Activated CD4-positive, alpha-beta T cell treated with anti-CD3 and anti-CD28 coated beads, Interleukin-2, amount 50 U/mL, for 16 hours (primary cell): ENCODE measurements around the gene SEC11A.
A peak's percentile ranks its signal among the peaks of the same experiment; 100 is the strongest.
"Not testable (repeated sequence)": the region's sequence is repeated elsewhere in the genome, so short reads cannot be mapped to it uniquely, and the experiment has no call there.

Experiments
- DNase-seq: peaks from one replicate; pipeline ENCODE4 v3.0.0-alpha.2; 2020

Gene SEC11A

GRCh38 chr15:84669726-84670125, 46.2 kb downstream of the SEC11A start:
- DNase-seq: peak; percentile 28

- no peak for DNase-seq
Observed at GRCh38 chr15:84668221-84668982, 47.5 kb downstream of the SEC11A start.

DNA sequence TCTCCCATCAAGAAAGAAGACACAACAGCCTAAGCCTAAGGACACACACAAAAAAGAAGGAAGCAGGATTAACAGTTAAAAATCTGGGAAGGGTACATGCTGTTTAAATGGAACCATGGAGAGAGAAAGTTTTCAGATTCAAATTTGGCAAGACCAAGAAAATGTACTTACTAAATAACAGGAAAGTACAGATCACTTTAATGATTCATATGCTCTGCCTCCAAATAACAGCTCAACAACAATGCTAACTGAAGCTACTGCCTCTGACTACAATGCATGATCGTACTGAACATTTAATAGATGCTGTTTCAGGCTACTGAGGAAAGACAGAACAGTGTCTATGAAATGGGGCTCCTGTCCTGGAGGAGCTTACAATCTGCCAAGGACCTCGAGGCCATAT, 49.6 kb downstream of the SEC11A start:
- no peak for DNase-seq

- no peak for DNase-seq
Observed at GRCh38 chr15:84661001-84661400, 54.9 kb downstream of the SEC11A start.

DNA sequence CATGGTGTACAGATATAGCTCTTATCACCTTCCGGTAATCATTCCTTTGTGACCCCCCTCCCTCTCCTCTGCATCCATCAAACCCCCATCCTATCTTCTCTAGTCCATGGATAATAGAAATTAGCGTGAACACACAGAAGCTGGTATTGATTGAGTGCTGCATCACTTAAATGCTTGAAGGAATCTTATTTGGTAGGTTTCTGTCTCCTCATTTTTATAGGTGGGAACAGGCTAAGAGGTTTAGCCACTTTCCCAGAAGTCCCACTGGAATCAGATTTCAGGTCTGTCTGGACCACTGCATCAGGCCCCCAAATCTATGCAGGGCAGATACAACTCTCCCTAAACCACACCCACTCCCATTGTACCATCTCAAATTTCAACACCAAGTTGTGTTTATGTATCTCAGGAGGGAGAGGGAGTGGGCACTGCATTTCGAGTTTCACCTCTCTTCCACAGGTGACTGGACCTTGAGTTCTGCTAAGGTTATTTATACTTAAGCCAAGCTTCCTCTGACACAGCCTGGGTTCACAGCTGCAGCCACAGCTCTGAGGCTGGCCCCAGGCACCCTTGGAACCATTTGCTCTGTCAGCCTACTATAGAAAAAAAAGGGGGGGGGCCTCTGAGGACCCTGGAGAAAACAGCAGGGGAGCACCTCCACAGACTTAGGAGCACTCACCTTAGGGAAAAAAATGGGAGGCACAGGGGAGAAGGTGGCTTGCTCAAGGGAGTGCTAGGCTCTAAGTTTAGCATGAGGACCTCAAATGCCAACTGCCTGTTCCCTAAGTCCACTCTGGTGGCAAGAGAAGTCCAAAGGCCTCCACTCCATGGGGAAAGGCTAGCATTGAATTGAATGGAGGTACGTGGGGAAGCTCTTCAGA, 55.8 kb downstream of the SEC11A start:
- DNase-seq: no peak

- DNase-seq: no peak
Observed at GRCh38 chr15:84658788-84659411, 57.0 kb downstream of the SEC11A start.

DNA sequence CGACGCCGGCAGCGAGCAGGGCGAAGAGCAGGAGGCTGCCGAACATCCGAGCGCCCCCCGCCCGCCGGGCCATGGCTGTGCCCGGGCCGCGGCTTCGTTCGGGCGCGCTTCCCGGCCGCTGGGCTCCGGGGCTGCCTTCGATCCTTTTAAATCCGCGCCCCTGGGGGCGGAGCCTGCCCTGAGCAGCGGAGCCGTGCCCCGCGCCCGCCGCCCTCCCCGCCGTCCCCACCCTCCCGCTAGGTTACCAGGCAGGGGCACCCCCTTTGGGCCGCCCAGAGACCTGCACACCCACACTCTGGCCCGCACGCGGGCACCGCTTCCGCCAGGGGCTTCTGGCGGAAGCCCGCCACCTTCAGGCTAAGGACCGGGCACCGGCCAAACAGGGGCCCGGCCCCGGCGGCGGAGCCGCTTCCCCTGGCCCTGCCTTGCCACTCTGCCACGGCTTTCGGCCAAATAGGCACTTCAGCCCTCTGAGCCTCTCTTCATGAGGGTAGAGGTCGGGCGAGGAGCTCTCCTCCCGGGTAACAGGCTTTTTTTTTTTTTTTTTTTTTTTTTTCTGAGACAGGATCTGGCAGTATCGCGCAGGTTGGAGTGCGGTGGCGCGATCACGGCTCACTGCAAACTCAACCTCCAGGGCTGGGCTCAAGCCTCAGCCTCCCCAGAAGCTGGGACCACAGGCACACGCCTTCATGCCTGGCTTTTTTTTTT, 57.7 kb downstream of the SEC11A start, which contains the start of gene NMB:
Gene NMB (minus strand): TSS at position 120 of the 708 bp plus-strand sequence. CDS start 47 bp downstream, at position 73.
- peak; percentile 88 for DNase-seq

DNA sequence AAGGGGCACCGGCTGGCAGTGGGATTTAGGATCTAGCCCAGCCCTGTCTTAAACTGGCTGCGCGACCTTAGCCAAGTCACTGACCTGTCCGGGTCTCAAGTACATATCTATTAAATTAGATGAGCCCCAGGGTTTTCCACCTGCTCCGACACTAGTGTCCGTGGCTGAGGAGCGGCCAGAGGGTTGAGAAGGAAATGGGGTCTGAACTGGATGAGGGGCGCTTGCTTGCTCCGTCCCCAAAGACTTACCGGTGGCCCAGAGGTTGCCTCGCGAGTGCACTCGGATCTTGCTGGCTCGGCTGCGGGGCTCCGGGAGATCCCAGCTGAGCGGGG, 58.2 kb downstream of the SEC11A start:
- no peak for DNase-seq

DNA sequence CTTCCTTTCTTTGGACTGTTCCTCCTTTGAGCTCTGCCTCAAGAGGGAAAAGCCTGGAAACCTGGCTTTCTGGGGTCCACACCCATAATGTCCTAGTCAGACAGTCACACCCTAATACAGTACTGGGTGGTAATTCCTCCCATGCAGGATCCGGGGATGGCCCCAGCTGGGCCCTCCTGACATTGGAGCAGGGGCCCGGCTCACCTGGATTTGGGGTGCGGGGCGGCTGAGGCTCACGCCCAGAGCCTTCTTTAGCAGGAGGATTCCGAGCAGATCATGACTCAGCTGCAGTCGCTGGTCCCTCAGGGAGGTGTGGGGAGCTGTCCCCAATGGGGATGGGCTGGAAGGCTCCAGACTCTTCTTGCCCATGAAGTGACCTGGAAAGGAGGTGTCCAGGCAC, 59.0 kb downstream of the SEC11A start:
- DNase-seq: no peak

GRCh38 chr15:84654689-84655453, 61.1 kb downstream of the SEC11A start:
- DNase-seq: peak; percentile 86

GRCh38 chr15:84653910-84654688, 61.8 kb downstream of the SEC11A start, which contains the start of gene WDR73:
WDR73 (minus strand) TSS chr15:84654283; CDS start chr15:84654274, 9 bp downstream.
- DNase-seq: peak; percentile 97

- no peak for DNase-seq
Observed at GRCh38 chr15:84653584-84653909, 62.4 kb downstream of the SEC11A start.

DNA sequence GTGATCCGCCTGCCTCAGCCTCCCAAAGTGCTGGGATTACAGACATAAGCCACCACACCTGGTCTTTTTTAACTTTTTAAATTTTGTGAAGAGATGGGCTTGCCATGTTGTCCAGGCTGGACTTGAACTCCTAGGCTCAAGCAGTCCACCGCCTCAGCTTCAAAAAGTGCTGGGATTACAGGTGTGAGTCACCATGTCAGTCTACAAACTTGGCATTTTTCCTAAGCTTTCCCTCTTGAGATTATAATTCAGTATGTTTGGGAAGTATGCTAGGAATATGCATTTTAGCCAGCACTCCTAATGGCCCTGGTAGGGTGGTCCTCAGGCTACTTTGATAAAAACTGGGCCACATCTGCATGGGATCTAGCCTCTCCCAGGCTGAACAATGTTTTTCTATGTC, 66.2 kb downstream of the SEC11A start:
- no peak for DNase-seq

DNA sequence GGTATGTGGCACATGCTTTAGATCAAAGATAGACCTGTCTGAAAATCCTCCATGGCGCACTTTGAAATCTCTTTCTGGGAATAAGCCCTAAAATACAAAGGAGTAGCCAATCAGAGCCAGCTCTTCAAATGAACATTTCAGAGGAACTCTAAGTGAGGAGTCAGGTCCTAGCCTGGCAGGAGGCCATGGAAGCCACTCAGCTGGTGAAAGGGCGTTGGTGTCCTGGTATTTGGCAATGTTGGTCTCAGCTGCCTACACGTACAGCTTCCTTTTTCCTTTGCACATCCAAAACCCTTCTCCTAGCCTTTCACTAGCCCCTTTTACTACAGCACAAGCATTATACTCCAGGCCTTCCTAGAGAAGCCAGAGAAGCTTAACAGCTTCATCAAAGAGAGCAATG, 67.4 kb downstream of the SEC11A start:
- DNase-seq: no peak

DNA sequence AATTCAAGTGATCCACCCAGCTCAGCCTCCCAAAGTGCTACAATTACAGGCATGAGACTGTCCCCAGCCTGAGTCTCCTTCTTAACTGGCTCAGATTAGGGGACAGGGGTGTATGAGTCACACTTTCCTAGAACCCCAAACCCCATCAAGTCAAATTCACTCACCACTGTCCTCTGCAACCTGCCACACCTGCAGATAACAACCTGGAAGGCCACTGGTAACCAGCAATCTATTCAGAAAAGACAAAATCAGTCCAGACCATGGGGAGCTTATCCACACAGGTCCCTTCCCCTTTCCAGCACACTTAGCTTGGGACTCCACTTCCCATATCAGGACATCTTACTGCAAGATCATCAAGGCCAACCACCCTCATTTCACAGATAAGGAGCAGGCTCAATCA, 68.2 kb downstream of the SEC11A start:
- DNase-seq: no peak

DNA sequence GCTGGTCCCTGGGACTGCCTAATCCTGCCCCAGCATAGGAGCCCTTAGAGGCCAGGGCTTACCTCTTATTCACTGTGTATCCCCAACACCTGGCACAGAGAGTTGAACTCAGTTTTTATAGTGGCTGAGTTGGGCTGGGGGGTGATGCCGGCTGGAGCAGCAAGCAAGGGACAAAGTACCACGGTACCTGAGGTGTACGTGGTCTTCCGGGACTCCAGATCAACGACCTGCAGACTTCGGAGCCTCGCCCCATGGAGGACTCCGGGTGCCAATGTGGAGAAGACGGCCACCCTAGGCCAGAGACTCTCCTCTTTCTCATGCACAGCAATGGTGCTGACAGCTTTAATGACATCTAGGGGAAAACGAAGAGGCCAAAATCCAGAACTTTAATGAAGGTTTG, 69.9 kb downstream of the SEC11A start:
- DNase-seq: no peak

- DNase-seq: no peak
Observed at GRCh38 chr15:84645496-84645895, 70.4 kb downstream of the SEC11A start.

GRCh38 chr15:84643838-84644237, 72.1 kb downstream of the SEC11A start:
- DNase-seq: no peak

- DNase-seq: not testable (repeated sequence)
Observed at GRCh38 chr15:84642640-84643039, 73.3 kb downstream of the SEC11A start.

DNA sequence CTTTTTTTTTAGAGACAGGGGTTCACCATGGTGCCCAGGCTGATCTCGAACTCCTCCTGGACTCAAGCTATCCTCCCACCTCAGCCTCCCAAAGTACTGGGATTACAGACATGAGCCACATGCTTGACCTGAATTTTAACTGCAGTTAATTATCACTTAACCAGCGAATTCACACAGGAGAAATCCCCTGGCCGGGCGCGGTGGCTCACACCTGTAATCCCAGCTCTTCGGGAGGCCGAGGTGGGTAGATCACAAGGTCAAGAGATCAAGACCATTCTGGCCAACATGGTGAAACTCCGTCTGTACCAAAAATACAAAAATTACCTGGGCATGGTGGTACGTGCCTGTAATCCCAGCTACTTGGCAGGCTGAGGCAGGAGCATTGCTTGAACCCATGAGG, 74.1 kb downstream of the SEC11A start:
- not testable (repeated sequence) for DNase-seq

GRCh38 chr15:84638103-84638502, 77.8 kb downstream of the SEC11A start:
- DNase-seq: no peak
